Measurements from ENCODE around the gene GP1BA.

GP1BA gene

DNA sequence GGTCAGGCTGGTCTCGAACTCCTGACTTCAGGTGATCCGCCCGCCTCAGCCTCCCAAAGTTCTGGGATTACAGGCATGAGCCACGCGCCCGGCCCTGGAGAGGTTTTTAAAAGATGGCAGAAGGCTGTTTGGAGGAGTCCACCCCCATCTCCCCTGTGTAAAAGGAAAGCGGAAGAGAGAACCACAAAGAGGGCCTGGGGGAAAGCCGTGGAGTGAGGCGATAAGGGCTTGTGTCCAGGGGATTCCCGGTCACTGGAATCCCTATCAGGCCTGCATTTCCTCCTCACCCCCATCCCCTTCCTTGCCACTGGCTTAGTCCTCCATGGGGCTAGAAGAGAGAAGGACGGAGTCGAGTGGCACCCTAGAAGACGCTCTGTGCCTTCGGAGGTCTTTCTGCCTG is at the start of gene GP1BA:
Gene GP1BA (plus strand): TSS at position 315 of the 400 bp plus-strand sequence. CDS start 328 bp downstream, outside the sequence.
- Mint-ChIP-seq H3K9me3 (no peaks in the 10 kb centered on the region), H3K4me3 (no peak within 1 kb of the TSS), H3K27me3 (ENCODE audit: low read depth) (no peaks in the 10 kb centered on the region), H3K4me1 (ENCODE audit: low read depth) (peaks cover 21% of the 10 kb centered on the region), H3K27ac (peak within 1 kb of the TSS; percentile 15), H3K36me3 (ENCODE audit: low read depth) (peaks cover 37% of the 10 kb centered on the region)
- DNase-seq (ENCODE audit: low spot score) = no peak

DNA sequence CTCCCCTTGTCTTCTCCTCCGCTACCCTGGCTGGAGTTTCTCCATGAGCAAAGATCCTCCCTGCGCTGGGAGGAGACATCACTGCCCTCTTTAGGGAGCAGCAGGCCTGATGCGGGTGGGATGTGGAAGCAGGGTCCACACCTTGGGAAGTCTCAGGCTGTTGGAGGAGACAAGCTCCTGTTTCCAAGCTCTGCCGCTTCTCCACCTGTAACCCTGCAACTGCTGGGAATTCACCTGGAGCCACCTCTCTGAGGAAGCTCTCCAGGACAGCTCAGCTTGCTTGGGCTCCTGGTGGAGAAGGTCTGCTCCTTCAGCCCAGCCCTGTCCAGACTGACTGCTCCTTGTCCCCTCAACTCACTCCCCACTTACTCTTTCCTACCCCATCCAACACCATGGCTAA is 47.6 kb upstream of the GP1BA start:
- H3K27me3 Mint-ChIP-seq (ENCODE audit: low read depth) = no peaks in the 10 kb centered on the region
- H3K4me3 Mint-ChIP-seq = no peak overlapping the region
- H3K4me1 Mint-ChIP-seq (ENCODE audit: low read depth) = no peaks in the 10 kb centered on the region
- no peak for DNase-seq (ENCODE audit: low spot score)
- H3K27ac Mint-ChIP-seq = no peak overlapping the region
- no peaks in the 10 kb centered on the region for H3K9me3 Mint-ChIP-seq
- H3K36me3 Mint-ChIP-seq (ENCODE audit: low read depth) = peaks cover 33% of the 10 kb centered on the region

DNA sequence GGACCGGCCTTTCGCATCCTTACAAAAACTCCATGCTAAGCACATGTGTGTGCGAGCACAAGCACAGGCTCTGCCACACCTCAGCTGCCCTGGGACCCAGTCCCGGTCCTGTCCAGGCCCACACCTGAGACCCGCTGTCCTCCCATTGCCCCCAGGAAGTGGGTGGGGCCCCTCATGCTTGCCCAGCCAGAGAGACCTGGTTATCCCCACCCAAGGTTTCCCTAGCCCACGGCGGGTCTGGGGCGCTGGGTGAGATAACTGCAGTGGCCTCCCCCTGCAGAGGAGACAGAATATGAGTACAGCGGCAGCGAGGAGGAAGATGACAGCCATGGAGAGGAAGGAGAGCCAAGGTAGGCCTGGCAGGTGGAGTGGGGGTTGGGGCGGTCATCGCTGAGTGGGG is 45.2 kb upstream of the GP1BA start:
- H3K27ac Mint-ChIP-seq = no peak overlapping the region
- H3K4me1 Mint-ChIP-seq (ENCODE audit: low read depth) = no peaks in the 10 kb centered on the region
- no peak overlapping the region for H3K4me3 Mint-ChIP-seq

DNA sequence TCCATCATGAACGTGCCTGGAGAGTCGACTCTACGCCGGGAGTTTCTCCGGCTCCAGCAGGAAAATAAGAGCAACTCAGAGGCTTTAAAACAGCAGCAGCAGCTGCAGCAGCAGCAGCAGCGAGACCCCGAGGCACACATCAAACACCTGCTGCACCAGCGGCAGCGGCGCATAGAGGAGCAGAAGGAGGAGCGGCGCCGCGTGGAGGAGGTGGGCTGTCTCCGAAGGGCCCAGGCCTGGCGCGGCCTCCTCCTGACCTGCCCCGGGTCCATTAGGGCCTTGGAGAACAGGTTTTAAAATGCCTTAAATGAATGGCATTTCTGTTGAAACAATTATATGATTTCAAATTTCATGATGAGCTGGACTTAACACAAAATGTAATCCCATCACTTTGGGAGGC is 44.5 kb upstream of the GP1BA start:
- Mint-ChIP-seq H3K4me3 (no peak overlapping the region), H3K27ac (no peak overlapping the region), H3K36me3 (ENCODE audit: low read depth) (peaks cover 35% of the 10 kb centered on the region), H3K9me3 (no peaks in the 10 kb centered on the region), H3K4me1 (ENCODE audit: low read depth) (no peaks in the 10 kb centered on the region), H3K27me3 (ENCODE audit: low read depth) (no peaks in the 10 kb centered on the region)
- DNase-seq (ENCODE audit: low spot score) = no peak

More for the DNA sequence above, 45.2 kb upstream of the GP1BA start:
- H3K27me3 Mint-ChIP-seq (ENCODE audit: low read depth) = no peaks in the 10 kb centered on the region
- H3K9me3 Mint-ChIP-seq = no peaks in the 10 kb centered on the region
- H3K36me3 Mint-ChIP-seq (ENCODE audit: low read depth) = peaks cover 36% of the 10 kb centered on the region
- DNase-seq (ENCODE audit: low spot score) = no peak

DNA sequence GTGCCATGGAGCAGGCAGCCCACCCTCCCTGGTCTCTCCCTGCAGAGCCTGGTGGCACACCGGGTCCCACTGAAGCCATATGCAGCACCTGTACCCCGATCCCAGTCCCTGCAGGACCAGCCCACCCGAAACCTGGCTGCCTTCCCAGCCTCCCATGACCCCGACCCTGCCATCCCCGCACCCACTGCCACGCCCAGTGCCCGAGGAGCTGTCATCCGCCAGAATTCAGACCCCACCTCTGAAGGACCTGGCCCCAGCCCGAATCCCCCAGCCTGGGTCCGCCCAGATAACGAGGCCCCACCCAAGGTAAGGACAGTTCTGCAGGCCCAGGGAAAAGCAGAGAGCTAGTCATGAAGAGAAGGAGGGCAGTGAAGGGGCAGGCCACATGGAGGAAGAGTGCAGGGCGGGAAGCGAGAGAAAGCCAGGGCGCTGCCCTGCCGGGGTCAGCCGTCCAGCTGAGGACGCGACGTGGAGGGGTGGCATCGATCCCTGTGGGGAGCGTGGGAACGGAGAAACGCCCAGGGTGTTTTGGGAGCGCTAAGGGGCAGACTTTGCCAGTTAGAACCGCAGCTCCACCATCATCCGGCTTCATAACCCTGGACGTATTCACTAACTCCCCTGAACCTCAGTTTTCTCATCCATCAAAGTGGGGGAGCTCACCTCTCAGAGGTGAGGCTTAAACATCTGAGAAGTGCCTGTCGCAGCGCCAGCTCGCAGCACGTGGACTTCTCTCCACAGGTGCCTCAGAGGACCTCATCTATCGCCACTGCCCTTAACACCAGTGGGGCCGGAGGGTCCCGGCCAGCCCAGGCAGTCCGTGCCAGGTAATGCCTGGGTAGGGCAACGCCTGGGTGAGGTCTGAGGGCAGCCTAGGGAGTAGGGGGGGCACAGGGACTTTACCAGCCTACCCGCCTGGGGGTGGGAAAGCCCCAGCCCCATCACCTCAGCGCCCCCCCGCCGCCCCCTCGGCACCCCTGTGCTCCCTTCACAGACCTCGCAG is 40.4 kb upstream of the GP1BA start:
- H3K27ac Mint-ChIP-seq = no peak overlapping the region
- DNase-seq (ENCODE audit: low spot score) = no peak
- no peak overlapping the region for H3K4me3 Mint-ChIP-seq
- no peaks in the 10 kb centered on the region for H3K4me1 Mint-ChIP-seq (ENCODE audit: low read depth)
- H3K9me3 Mint-ChIP-seq = no peaks in the 10 kb centered on the region
- no peaks in the 10 kb centered on the region for H3K27me3 Mint-ChIP-seq (ENCODE audit: low read depth)
- H3K36me3 Mint-ChIP-seq (ENCODE audit: low read depth) = peaks cover 33% of the 10 kb centered on the region

DNA sequence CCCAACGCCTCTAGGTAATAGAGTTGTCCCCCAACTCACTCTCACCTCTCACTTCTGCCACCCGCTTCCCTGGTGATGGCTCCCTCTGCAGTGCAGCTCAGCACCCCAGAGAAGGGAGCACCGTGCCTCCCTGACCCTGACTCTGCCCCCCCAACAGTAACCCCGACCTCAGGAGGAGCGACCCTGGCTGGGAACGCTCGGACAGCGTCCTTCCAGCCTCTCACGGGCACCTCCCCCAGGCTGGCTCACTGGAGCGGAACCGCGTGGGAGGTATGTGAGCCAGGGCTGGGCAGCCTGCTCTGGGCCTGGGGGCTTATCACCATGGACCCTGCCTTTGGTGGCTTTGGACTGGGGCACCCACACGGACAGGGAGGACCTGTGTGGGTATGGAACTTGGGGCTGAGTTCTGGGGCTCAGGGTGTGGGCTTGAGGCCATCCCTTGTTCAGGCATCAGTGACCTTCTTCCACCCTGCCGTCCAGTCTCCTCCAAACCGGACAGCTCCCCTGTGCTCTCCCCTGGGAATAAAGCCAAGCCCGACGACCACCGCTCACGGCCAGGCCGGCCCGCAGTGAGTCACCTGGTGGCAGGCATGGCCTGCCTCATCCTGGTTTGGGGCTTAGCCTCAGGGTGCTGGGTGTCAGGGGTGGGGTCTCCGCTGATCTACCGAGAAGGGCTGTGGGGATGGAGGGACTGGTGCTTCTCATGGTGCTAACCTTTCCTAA is 39.4 kb upstream of the GP1BA start:
- Mint-ChIP-seq H3K4me1 (ENCODE audit: low read depth) (no peaks in the 10 kb centered on the region), H3K27me3 (ENCODE audit: low read depth) (no peaks in the 10 kb centered on the region), H3K36me3 (ENCODE audit: low read depth) (peaks cover 26% of the 10 kb centered on the region), H3K9me3 (no peaks in the 10 kb centered on the region), H3K27ac (no peak overlapping the region), H3K4me3 (no peak overlapping the region)
- DNase-seq (ENCODE audit: low spot score) = no peak

DNA sequence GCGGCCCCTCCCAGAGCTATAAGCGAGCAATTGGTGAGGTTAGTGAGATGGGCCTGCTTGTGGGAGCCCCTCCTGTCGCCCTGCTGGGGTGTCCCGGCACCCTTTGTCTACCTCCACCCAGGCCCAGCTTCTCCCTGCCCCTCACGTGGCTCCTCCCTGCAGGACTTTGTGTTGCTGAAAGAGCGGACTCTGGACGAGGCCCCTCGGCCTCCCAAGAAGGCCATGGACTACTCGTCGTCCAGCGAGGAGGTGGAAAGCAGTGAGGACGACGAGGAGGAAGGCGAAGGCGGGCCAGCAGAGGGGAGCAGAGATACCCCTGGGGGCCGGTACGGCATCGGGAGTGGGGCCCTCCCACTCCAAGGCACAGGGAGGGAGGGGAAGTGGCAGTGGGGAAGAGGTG is 38.8 kb upstream of the GP1BA start:
- no peak overlapping the region for H3K4me3 Mint-ChIP-seq
- H3K27me3 Mint-ChIP-seq (ENCODE audit: low read depth) = no peaks in the 10 kb centered on the region
- no peak for DNase-seq (ENCODE audit: low spot score)
- no peak overlapping the region for H3K27ac Mint-ChIP-seq
- peaks cover 26% of the 10 kb centered on the region for H3K36me3 Mint-ChIP-seq (ENCODE audit: low read depth)
- H3K4me1 Mint-ChIP-seq (ENCODE audit: low read depth) = no peaks in the 10 kb centered on the region
- H3K9me3 Mint-ChIP-seq = no peaks in the 10 kb centered on the region

DNA sequence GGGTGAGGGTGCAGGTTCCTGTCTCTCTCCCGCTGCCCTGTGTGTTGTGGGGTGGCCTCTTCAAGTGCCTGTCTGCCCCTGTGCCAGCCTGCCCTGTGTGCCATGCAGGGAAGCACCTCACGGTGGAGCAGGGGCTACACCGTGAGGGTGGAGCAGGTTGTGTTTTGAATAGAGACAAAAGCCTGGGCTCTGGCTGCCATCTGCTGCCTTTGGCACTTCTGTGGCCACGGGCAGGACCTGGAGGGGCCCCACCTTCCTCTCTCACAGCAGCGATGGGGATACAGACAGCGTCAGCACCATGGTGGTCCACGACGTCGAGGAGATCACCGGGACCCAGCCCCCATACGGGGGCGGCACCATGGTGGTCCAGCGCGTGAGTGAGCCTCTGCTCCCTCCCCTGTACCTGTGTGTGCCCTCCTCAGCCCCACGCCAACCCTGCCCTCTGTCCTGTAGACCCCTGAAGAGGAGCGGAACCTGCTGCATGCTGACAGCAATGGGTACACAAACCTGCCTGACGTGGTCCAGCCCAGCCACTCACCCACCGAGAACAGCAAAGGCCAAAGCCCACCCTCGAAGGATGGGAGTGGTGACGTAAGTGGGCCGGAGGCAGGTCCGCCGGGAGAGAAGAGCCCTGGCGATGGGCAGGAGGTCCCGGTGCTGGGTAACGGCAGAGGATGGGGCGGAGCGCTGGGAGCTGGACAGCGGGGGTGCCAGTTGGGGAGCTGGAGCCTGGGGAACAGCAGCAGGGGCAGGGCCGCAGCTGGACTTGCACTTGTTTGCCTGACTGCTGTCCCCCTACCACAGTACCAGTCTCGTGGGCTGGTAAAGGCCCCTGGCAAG is 38.1 kb upstream of the GP1BA start:
- peaks cover 3% of the 10 kb centered on the region for H3K27me3 Mint-ChIP-seq (ENCODE audit: low read depth)
- H3K36me3 Mint-ChIP-seq (ENCODE audit: low read depth) = peaks cover 26% of the 10 kb centered on the region
- no peaks in the 10 kb centered on the region for H3K9me3 Mint-ChIP-seq
- H3K4me1 Mint-ChIP-seq (ENCODE audit: low read depth) = no peaks in the 10 kb centered on the region
- no peak overlapping the region for H3K27ac Mint-ChIP-seq
- no peak for DNase-seq (ENCODE audit: low spot score)
- no peak overlapping the region for H3K4me3 Mint-ChIP-seq

DNA sequence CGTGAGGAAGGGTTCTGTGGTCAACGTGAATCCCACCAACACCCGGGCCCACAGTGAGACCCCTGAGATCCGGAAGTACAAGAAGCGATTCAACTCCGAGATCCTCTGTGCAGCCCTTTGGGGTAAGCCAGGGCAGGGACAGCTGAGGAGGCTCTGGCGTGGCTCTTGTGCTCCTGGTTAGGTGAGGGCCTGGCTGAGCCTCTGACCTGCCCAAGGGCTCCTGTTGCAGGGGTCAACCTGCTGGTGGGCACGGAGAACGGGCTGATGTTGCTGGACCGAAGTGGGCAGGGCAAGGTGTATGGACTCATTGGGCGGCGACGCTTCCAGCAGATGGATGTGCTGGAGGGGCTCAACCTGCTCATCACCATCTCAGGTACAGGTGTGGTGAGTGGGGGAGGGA is 37.0 kb upstream of the GP1BA start:
- H3K4me1 Mint-ChIP-seq (ENCODE audit: low read depth) = peaks cover 6% of the 10 kb centered on the region
- peaks cover 3% of the 10 kb centered on the region for H3K27me3 Mint-ChIP-seq (ENCODE audit: low read depth)
- no peak overlapping the region for H3K4me3 Mint-ChIP-seq
- H3K9me3 Mint-ChIP-seq = no peaks in the 10 kb centered on the region
- no peak for DNase-seq (ENCODE audit: low spot score)
- H3K36me3 Mint-ChIP-seq (ENCODE audit: low read depth) = peaks cover 23% of the 10 kb centered on the region
- no peak overlapping the region for H3K27ac Mint-ChIP-seq

DNA sequence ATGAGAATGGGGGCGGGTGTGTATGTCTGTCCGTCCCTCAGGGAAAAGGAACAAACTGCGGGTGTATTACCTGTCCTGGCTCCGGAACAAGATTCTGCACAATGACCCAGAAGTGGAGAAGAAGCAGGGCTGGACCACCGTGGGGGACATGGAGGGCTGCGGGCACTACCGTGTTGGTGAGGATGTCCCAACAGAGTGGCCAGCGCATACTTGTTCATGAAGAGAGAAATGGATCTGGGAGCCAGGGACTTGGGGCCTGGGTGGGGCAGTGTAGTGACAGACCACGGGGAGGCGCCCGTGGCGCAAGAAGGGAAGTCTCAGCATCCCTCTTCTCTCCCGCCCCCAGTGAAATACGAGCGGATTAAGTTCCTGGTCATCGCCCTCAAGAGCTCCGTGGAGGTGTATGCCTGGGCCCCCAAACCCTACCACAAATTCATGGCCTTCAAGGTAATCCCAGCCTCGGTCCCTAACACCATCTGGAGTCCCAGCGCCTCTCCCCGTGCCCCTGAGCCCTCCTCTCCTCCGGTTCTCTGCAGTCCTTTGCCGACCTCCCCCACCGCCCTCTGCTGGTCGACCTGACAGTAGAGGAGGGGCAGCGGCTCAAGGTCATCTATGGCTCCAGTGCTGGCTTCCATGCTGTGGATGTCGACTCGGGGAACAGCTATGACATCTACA is 36.3 kb upstream of the GP1BA start:
- Mint-ChIP-seq H3K27me3 (ENCODE audit: low read depth) (peaks cover 3% of the 10 kb centered on the region), H3K27ac (no peak overlapping the region), H3K36me3 (ENCODE audit: low read depth) (peaks cover 16% of the 10 kb centered on the region), H3K4me3 (no peak overlapping the region), H3K9me3 (no peaks in the 10 kb centered on the region), H3K4me1 (ENCODE audit: low read depth) (peaks cover 8% of the 10 kb centered on the region)
- DNase-seq (ENCODE audit: low spot score) = no peak

DNA sequence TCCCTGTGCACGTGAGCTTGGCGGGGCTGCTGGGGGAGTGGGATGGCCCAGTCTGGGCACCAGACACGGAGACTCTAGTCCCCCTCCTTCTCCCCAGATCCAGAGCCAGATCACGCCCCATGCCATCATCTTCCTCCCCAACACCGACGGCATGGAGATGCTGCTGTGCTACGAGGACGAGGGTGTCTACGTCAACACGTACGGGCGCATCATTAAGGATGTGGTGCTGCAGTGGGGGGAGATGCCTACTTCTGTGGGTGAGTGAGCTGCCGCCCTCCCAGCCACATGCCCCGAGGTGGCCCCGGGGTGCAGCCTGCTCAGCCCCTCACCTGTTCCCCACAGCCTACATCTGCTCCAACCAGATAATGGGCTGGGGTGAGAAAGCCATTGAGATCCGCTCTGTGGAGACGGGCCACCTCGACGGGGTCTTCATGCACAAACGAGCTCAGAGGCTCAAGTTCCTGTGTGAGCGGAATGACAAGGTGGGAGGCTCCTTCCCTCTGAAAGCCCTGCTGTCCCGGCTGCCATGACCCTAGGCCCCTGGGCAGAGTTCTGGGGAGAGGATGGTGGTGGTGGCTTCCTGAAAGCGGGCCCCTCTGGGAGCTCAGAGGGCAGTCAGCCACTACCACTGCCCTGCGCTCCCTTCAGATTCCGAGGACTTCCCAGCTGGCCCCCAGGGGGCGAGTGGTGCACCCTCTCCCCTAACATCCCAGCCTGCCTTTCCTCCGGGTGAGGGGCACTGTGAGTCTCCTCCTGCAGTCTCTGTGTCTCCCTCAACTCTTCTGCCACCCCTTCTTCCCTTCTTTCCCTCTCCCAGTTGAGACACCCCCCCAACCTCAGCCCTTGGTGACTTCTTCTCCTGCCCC is 35.5 kb upstream of the GP1BA start:
- no peak for DNase-seq (ENCODE audit: low spot score)
- no peak overlapping the region for H3K27ac Mint-ChIP-seq
- H3K4me1 Mint-ChIP-seq (ENCODE audit: low read depth) = peaks cover 9% of the 10 kb centered on the region
- peaks cover 16% of the 10 kb centered on the region for H3K36me3 Mint-ChIP-seq (ENCODE audit: low read depth)
- peaks cover 3% of the 10 kb centered on the region for H3K27me3 Mint-ChIP-seq (ENCODE audit: low read depth)
- H3K9me3 Mint-ChIP-seq = no peaks in the 10 kb centered on the region
- H3K4me3 Mint-ChIP-seq = no peak overlapping the region

DNA sequence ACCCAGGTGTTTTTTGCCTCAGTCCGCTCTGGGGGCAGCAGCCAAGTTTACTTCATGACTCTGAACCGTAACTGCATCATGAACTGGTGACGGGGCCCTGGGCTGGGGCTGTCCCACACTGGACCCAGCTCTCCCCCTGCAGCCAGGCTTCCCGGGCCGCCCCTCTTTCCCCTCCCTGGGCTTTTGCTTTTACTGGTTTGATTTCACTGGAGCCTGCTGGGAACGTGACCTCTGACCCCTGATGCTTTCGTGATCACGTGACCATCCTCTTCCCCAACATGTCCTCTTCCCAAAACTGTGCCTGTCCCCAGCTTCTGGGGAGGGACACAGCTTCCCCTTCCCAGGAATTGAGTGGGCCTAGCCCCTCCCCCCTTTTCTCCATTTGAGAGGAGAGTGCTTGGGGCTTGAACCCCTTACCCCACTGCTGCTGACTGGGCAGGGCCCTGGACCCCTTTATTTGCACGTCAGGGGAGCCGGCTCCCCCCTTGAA is 34.8 kb upstream of the GP1BA start:
- DNase-seq (ENCODE audit: low spot score) = no peak
- Mint-ChIP-seq H3K4me1 (ENCODE audit: low read depth) (peaks cover 10% of the 10 kb centered on the region), H3K9me3 (no peaks in the 10 kb centered on the region), H3K27ac (no peak overlapping the region), H3K36me3 (ENCODE audit: low read depth) (peaks cover 16% of the 10 kb centered on the region), H3K4me3 (no peak overlapping the region), H3K27me3 (ENCODE audit: low read depth) (peaks cover 3% of the 10 kb centered on the region)

Measured in T-helper 2 cell treated with Interferon-gamma antibody and Interleukin-4, amounts not matched to agents 5 μg/mL and 100 μg/mL, for 36 hours (primary cell).